NB4 (cell line): ENCODE results near the gene PCCA.

Experiments
- MYC ChIP-seq: IDR thresholded peaks from 2 replicates; pipeline ENCODE4 v1.6.1; 2011; ENCODE audit warnings: low read depth, low read length
- TF ChIP-seq, protein P1 (sequence below): IDR thresholded peaks from one replicate; pipeline ENCODE4 v1.5.1; 2012; ENCODE audit warnings: low read depth, low read length

DNA sequence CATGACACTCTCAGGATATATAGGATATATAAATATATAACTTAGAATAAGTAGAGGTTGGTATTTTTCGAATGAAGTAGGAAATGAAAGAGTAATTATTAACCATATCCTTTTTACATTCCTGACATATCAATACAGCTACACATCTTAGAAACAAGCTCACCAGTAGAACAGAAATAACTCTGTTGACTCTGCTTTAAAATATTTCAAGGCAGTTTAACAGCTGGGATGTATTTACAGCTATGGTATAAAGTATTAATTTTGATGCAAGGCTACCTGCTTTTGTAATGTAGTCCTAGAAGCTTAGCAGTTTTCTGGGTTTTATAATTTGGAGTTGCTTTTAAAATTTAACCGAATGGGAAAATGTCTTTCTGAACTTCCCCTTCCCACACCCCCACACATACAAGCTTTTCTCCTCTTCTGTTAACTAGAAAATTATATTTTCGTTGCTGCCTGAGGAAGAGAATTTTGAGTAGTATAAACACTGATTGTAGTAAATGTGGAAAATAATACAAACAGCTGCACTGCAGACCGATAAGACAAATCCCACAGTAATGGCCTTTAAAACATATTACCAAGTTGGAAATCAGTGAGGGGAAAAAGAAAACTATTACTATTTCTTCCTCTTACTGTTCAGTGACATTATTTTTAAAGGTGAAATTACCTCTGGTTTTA lies 352.0 kb downstream of the PCCA start:
- TF ChIP-seq, protein P1, sequence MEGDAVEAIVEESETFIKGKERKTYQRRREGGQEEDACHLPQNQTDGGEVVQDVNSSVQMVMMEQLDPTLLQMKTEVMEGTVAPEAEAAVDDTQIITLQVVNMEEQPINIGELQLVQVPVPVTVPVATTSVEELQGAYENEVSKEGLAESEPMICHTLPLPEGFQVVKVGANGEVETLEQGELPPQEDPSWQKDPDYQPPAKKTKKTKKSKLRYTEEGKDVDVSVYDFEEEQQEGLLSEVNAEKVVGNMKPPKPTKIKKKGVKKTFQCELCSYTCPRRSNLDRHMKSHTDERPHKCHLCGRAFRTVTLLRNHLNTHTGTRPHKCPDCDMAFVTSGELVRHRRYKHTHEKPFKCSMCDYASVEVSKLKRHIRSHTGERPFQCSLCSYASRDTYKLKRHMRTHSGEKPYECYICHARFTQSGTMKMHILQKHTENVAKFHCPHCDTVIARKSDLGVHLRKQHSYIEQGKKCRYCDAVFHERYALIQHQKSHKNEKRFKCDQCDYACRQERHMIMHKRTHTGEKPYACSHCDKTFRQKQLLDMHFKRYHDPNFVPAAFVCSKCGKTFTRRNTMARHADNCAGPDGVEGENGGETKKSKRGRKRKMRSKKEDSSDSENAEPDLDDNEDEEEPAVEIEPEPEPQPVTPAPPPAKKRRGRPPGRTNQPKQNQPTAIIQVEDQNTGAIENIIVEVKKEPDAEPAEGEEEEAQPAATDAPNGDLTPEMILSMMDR: no peak
- TF ChIP-seq MYC: no peak
